HFFc6 (cell line): ENCODE measurements around the gene FKBP4. TPM values are rescaled to one million over a fixed set of nuclear protein-coding genes. Genes with fewer than 3 reads are reported as not detected.

Source experiments
- DNase-seq: peaks from one replicate; pipeline ENCODE4 v3.0.0-alpha.2; 2018
- H3K27ac Mint-ChIP-seq: 2 replicates; pipeline ENCODE4 v1.8.0; 2020; ENCODE audit warnings: mild to moderate bottlenecking, mixed read lengths
- H3K27me3 Mint-ChIP-seq: 2 replicates; pipeline ENCODE4 v1.8.0; 2021; ENCODE audit warnings: mild to moderate bottlenecking, moderate library complexity, mixed read lengths; ENCODE audit not compliant: insufficient read depth
- H3K36me3 Mint-ChIP-seq: 2 replicates; pipeline ENCODE4 v1.8.0; 2021; ENCODE audit warnings: low read depth, mixed read lengths
- H3K4me1 Mint-ChIP-seq: 2 replicates; pipeline ENCODE4 v1.8.0; 2020; ENCODE audit warnings: low read depth, mixed read lengths
- H3K4me3 Mint-ChIP-seq: 2 replicates; pipeline ENCODE4 v1.8.0; 2020; ENCODE audit warnings: mild to moderate bottlenecking, moderate library complexity, mixed read lengths
- H3K9me3 Mint-ChIP-seq: 2 replicates; pipeline ENCODE4 v1.8.0; 2020; ENCODE audit warnings: mild to moderate bottlenecking, mixed read lengths
- total RNA-seq, 6 experiments: library from RNA; stranded (reverse); fragmentation: NEBNext Ultra II Directional; extraction: Animal tissue kit (Norgen Biotek cat#: 25700); gene quantifications; 2 replicates in 1 of 6; 3 replicates in 5 of 6; pipeline ENCODE4 v1.2.3, GENCODE V29; 2021
- TF ChIP-seq, protein P1 (sequence below): fragments of 200-600 bp; sonication (generic); IDR thresholded peaks from 2 replicates; pipeline ENCODE4 v1.5.0; 2021; ENCODE audit warnings: antibody characterized with exemption, mild to moderate bottlenecking

The FKBP4 gene
- total RNA-seq, 6 experiments from 2014 or later, result 62.3 to 105 (median 69.1) TPM

DNA sequence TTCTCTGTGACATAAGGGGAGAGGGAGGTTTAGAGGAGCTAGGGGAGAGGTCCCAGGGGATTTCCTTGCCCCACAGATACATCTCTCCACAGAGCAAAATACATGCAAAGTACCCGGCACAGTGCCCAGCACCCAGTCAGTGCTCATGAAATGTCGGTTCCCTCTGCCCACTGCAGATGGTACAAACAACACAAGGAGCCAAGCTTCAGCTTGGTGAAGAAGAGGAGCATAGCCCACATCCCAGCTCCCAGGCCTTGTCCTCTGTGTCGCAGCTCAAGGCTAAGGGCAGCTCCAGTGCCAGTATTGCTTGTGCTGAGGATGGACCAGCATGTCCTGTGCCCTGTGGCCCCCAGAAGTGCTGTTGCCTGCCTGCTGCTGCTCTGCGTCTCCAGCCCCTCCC, 35.0 kb upstream of the FKBP4 start:
- H3K9me3 Mint-ChIP-seq, result no peaks in the 10 kb centered on the region
- no peak overlapping the region for H3K4me3 Mint-ChIP-seq
- H3K27ac Mint-ChIP-seq, result no peak overlapping the region
- H3K36me3 Mint-ChIP-seq, result no peaks in the 10 kb centered on the region
- TF ChIP-seq, protein P1, sequence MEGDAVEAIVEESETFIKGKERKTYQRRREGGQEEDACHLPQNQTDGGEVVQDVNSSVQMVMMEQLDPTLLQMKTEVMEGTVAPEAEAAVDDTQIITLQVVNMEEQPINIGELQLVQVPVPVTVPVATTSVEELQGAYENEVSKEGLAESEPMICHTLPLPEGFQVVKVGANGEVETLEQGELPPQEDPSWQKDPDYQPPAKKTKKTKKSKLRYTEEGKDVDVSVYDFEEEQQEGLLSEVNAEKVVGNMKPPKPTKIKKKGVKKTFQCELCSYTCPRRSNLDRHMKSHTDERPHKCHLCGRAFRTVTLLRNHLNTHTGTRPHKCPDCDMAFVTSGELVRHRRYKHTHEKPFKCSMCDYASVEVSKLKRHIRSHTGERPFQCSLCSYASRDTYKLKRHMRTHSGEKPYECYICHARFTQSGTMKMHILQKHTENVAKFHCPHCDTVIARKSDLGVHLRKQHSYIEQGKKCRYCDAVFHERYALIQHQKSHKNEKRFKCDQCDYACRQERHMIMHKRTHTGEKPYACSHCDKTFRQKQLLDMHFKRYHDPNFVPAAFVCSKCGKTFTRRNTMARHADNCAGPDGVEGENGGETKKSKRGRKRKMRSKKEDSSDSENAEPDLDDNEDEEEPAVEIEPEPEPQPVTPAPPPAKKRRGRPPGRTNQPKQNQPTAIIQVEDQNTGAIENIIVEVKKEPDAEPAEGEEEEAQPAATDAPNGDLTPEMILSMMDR, result no peak
- H3K4me1 Mint-ChIP-seq, result no peaks in the 10 kb centered on the region
- no peak for DNase-seq
- peaks cover 50% of the 10 kb centered on the region for H3K27me3 Mint-ChIP-seq

DNA sequence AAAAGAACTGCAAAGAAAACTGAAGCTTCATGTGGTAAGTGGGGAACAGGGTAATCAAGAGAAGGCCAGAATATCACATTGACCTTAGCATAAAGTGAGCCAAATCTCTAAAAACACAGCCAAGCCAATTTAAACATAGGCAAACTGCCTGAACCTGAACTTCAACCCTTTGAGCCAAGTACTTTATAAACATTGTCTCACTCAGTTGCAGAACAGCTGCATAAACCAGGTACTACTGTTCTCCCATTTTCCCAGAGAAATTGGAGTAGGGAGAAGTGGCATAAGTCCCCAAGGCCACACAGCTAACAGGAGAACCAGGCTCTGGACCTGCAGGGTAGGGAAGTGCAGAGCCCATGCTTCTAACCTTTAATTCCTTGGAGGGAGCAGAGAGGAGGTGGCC, 30.4 kb upstream of the FKBP4 start:
- Mint-ChIP-seq H3K27me3 (peaks cover 54% of the 10 kb centered on the region), H3K36me3 (no peaks in the 10 kb centered on the region), H3K4me3 (no peak overlapping the region), H3K9me3 (no peaks in the 10 kb centered on the region), H3K4me1 (no peaks in the 10 kb centered on the region), H3K27ac (no peak overlapping the region)
- TF ChIP-seq, protein P1, result no peak
- DNase-seq, result no peak

DNA sequence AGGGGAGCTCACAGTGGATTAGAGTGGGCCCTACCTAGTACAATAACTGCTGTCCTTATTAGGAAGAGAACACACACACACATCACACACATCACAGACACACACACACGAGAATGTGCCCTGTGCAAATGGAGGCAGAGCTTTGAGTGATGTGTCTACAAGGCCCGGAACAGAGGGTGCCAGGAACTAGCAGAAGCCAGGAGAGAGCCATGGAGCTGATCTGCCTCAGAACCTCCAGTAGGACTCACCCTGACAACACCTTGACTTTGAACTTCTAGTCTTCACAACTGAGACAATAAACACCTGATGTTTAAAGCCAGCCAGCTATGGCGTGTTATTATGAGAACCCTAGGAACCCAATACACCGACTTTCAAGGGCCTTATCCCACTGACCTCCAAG, 29.7 kb upstream of the FKBP4 start:
- DNase-seq, result no peak
- no peaks in the 10 kb centered on the region for H3K9me3 Mint-ChIP-seq
- H3K4me3 Mint-ChIP-seq, result no peak overlapping the region
- H3K4me1 Mint-ChIP-seq, result no peaks in the 10 kb centered on the region
- TF ChIP-seq, protein P1, result no peak
- no peaks in the 10 kb centered on the region for H3K36me3 Mint-ChIP-seq
- H3K27ac Mint-ChIP-seq, result no peak overlapping the region
- H3K27me3 Mint-ChIP-seq, result peaks cover 53% of the 10 kb centered on the region

DNA sequence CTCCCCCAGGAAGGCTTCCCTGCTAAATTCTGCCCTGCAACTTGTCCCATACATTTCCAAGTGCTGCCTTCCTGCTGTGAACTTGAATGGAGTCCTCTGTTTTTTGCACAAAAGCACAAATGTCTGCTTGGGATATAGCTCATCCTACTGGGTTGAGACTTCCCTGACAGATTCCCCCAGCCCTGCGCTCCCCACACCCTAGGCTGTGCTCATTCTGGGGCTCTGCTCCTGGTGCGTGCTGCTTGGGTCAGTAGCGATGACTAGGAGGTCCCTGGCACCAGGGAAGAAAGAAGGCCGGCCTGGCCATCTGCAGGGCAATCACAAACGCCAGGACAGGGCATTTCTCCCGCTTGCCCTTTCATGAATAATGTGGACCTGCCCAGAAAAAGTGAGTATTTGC, 29.2 kb upstream of the FKBP4 start:
- Mint-ChIP-seq H3K9me3 (peaks cover 2% of the 10 kb centered on the region; the same call in 1 of the 2 replicates), H3K27ac (no peak overlapping the region), H3K27me3 (peaks cover 50% of the 10 kb centered on the region), H3K4me3 (no peak overlapping the region), H3K4me1 (no peaks in the 10 kb centered on the region), H3K36me3 (no peaks in the 10 kb centered on the region)
- TF ChIP-seq, protein P1, result no peak
- no peak for DNase-seq

DNA sequence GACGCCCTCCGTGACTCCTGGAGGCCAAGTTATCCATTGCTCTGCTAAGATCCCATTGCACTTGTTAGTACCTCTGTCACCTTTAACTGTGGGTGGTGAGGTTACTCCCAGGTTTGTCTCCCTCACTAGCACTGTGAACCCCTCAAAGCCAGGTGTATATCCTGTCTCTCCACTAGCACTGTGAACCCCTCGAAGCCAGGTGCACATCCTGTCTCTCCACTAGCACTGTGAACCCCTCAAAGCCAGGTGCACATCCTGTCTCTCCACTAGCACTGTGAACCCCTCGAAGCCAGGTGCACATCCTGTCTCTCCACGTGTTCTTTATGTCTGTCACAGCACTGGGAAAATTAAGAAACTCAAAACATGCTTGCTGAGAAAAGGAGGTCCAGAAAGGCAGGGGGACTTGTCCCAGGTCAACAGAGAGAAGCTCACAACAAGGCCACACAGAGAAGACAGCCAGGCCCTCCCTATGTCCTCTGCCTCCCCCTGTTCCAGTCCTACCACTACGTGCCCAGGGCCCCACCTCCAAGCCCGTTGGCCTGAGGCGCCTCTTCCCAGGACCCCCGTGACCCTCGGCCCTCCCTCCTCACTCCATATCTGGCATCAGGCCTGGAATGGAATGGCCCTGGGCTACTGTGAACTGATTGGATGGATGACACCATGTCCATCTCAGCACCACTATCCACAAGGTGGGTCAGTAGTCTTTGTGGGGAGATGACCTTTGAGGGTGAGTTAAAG, 26.4 kb upstream of the FKBP4 start:
- Mint-ChIP-seq H3K4me1 (no peaks in the 10 kb centered on the region), H3K27me3 (peaks cover 51% of the 10 kb centered on the region), H3K36me3 (no peaks in the 10 kb centered on the region), H3K27ac (no peak overlapping the region), H3K4me3 (no peak overlapping the region), H3K9me3 (peaks cover 3% of the 10 kb centered on the region; the same call in 1 of the 2 replicates)
- DNase-seq, result no peak
- TF ChIP-seq, protein P1, result no peak
